AG04450 (cell line): ENCODE results near the gene TFDP1. TPM values are rescaled to one million over a fixed set of nuclear protein-coding genes. Genes with fewer than 3 reads are reported as not detected.

ENCODE experiments used
- CTCF ChIA-PET: fragments of 300-600, 350-600 bp; formaldehyde crosslinking; extraction: SDS; loops from one replicate; lab custom pipeline; 2022; ENCODE audit warnings: antibody characterized with exemption, inconsistent platforms; lab: Charles Lee
- POLR2A ChIA-PET: fragments of 350-600 bp; formaldehyde crosslinking; extraction: SDS; loops from one replicate; lab custom pipeline; 2021; ENCODE audit warnings: antibody characterized with exemption, inconsistent platforms; lab: Yijun Ruan, JAX
- DNase-seq: peaks from one replicate; pipeline ENCODE4 v3.0.0-alpha.2; 2011; ENCODE audit warnings: low read depth, low spot score
- H3K27ac ChIP-seq: one replicate; pipeline ENCODE4 v1.5.1; 2012; ENCODE audit warnings: low read depth, low read length, control low read depth
- H3K27me3 ChIP-seq: one replicate; pipeline ENCODE4 v1.6.0; 2012; ENCODE audit warnings: low read length; ENCODE audit not compliant: control insufficient read depth, insufficient read depth
- H3K4me3 ChIP-seq: 2 replicates; pipeline ENCODE4 v1.5.1; 2011; ENCODE audit warnings: mild to moderate bottlenecking, low read depth, low read length, control low read depth
- H3K9me3 ChIP-seq: 2 replicates; pipeline ENCODE4 v1.5.1; 2012; ENCODE audit warnings: low read length; ENCODE audit not compliant: control insufficient read depth, insufficient read depth
- polyA plus RNA-seq: library from polyadenylated mRNA; depleted of rRNA; stranded (reverse); fragments of >200 nt; gene quantifications from 2 replicates; pipeline ENCODE4 v1.2.3, GENCODE V29; 2011
- TF ChIP-seq, protein P1 (sequence below): IDR thresholded peaks from 2 replicates; pipeline ENCODE4 v1.5.1; 2011; ENCODE audit warnings: low read depth, low read length, control low read depth, inconsistent platforms

TFDP1 gene
- polyA plus RNA-seq, 1 experiment = 79.7 TPM

DNA sequence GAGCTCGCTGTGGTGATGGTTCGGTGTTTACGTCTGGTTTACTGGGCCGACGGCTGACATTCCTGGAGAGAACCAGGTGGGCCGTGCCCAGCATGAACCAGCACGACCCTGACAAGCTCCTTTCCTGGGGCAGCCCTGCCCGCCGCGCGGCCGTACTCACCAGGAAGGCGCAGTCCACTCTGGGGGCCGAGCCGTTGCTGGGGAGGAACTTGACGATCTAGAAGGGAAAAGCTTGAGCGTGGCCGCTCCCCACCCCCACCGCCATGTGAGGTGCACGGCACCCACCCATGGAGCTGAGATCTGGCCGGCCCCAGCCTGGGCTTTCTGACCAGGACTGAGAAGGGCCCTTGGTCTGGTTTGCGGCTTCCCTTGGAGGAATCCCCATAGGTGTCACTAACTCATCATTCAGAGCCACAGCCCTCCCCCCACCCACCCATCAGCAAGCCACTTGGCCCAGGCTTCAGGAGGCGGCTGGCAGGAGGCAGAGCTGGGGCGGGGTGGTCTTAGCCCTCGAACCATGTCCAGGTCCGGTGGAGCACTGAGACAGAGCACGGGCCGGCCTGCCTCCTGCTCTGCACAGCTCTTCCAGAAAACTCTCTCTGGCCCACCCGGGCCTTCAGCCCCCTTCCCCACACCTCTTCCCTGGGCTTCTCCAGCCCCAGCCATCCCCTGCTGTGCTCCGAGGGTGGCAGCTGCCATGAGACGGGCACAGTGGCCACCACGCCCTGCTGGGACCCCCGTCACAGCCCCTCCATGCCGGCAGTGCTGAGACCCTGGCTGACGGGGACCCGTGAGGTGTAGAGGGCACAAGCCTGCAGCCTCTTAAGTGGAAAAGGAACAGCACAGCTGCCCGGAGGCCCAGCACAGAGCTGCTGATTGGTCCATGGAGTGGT, 67.2 kb downstream of the TFDP1 start:
- no peaks in the 10 kb centered on the region for H3K27me3 ChIP-seq
- no peaks in the 10 kb centered on the region; the same call in 1 of the 2 replicates for H3K9me3 ChIP-seq
- TF ChIP-seq, protein P1, sequence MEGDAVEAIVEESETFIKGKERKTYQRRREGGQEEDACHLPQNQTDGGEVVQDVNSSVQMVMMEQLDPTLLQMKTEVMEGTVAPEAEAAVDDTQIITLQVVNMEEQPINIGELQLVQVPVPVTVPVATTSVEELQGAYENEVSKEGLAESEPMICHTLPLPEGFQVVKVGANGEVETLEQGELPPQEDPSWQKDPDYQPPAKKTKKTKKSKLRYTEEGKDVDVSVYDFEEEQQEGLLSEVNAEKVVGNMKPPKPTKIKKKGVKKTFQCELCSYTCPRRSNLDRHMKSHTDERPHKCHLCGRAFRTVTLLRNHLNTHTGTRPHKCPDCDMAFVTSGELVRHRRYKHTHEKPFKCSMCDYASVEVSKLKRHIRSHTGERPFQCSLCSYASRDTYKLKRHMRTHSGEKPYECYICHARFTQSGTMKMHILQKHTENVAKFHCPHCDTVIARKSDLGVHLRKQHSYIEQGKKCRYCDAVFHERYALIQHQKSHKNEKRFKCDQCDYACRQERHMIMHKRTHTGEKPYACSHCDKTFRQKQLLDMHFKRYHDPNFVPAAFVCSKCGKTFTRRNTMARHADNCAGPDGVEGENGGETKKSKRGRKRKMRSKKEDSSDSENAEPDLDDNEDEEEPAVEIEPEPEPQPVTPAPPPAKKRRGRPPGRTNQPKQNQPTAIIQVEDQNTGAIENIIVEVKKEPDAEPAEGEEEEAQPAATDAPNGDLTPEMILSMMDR = no peak
- H3K27ac ChIP-seq = no peak overlapping the region
- ChIA-PET CTCF (no interaction called here), POLR2A (no interaction called here)
- DNase-seq = no peak
- H3K4me3 ChIP-seq = no peak overlapping the region

DNA sequence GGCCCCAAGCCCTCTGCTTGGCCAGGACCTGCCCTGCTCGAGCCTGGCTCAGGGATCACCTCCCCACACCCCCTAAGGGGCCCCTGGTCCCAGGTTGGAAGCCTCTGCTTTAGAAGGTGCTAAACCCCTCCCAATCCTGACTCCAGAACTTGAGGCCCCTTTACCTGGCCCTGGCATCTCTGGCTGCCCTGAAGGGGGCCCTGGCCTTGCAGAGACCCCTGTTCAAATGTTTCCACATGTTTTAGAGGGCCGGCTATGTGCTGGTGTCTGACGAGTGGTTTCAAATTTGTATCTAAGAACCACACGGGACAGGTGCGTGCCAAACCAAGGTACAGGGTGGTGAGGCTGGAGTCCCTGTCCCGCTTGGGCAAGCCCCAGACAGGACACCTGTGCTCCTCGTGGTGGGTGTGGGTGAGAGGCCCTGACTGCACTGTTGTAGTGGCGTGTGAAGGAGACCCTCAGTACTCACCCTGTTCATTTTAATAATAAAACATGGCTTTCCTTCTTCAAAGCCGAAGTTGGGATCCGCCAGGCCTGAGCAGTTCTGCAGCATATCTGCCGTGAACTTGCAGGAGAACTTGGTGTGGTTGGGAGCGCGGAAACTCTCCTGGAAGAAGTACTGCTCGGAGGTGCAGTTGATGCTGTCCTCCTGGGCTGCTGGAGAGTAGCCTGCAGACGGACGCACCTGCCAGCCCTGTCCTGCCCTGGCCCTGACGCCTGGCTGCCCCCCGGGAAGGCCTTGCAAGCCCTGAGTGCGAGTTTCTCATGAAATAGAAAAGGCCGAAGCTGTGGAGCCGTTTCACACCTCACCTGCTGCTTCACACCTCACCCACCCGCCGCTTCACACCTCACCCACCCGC, 68.1 kb downstream of the TFDP1 start:
- Histone ChIP-seq H3K9me3 (no peaks in the 10 kb centered on the region; the same call in 1 of the 2 replicates), H3K27me3 (no peaks in the 10 kb centered on the region), H3K4me3 (no peak overlapping the region), H3K27ac (no peak overlapping the region)
- CTCF ChIA-PET = no interaction called here
- POLR2A ChIA-PET = no interaction called here
- TF ChIP-seq, protein P1 = no peak
- DNase-seq = no peak

DNA sequence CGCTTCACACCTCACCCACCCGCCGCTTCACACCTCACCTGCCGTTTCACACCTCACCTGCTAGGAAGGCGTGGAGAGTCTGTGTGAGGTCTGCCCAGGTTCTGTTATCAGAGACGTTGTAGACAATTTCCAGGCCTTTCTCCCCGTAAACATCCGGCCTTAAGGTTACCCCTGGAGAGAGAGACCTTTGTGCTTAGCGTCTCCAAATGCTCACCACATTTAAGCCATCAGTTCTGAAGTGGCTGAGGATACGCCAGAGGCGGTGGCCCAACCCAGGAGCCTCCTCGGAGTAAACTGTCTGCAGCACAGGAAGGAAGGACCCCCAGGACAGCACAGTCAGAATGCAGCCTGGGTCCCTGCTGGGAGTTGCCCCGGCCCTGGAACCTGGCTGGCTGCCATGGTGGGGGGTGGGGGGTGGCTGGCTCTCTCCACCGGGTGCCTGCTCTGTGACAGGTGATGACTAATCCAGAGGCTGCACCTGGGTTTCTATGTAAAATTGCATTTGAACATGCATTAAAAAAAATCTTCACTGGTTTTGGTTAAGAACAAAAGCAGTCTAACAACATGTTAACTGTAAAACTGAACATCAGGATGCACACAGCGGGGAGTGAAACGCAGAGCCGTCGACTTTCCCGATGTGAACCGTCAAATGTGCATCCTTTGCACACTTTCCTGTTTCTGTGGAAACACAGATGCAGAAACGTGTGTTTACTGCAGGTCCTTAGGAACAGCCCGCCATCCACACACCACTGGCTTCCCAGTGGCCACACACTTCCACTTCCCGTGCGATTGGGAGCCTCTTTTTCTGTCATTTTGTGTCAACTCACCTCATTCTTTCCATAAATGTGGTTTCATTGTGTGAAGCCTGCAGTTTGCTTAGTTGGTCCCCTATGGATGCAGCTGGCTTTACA, 69.0 kb downstream of the TFDP1 start:
- DNase-seq = no peak
- Histone ChIP-seq H3K27me3 (no peaks in the 10 kb centered on the region), H3K27ac (no peak overlapping the region), H3K9me3 (no peaks in the 10 kb centered on the region; the same call in 1 of the 2 replicates), H3K4me3 (no peak overlapping the region)
- CTCF ChIA-PET = no interaction called here
- POLR2A ChIA-PET = no interaction called here
- TF ChIP-seq, protein P1 = no peak

DNA sequence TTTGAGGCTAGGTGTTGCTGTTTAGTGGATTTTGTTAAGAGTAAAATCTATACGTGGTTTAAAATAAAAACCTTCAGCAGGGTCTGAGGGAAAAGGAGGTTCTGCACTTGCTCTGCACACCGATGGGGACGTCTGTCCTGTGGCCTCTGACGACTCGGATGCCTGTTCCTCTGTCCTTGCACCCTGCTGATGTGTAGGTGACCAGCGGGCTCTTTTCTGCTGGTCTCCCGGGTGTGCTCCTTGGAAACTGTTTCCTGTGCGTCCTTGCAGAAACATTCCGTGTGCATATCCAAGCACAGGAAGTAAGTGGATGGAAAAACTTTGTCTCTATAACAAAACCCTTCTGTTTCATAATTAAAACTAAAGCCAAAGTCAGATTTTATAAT, 69.6 kb downstream of the TFDP1 start:
- no peak for DNase-seq
- H3K27ac ChIP-seq = no peak overlapping the region
- TF ChIP-seq, protein P1 = no peak
- H3K4me3 ChIP-seq = no peak overlapping the region
- ChIA-PET CTCF (no interaction called here), POLR2A (no interaction called here)
- no peaks in the 10 kb centered on the region for H3K27me3 ChIP-seq
- no peaks in the 10 kb centered on the region; the same call in 1 of the 2 replicates for H3K9me3 ChIP-seq
